ENCODE results near the gene CHST11.

DNA sequence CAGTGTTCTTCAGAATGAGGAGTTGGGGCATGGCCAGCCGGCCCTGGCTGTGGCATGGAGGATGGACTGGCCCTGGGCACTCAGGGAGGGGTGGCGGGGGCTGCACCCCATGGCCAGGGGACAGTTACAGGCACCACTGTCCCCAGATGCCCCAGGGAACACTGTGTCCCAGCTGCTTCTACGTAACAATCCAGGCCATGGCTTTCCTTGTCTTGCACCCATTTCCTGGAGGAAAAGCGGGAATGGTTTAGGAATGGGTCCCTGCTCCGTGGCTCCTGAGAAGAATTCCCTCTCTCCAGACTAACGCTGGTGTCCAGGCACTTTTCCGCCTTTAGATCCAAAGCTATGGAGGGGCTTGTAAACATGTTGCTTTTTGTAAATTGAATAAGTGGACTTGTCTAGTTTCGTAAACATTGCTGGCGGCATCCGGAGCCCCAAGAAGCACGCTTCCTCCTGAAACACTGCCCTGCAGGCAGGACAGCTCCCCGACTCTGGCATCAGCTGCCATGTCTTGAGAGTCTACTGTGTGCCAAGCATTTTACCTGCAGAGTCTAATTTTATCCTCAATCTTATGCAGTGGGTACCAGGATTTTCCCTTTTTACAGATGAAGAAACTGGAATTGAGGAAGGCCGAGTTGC is 263.1 kb downstream of the CHST11 start:
- TF ChIP-seq POLR2A (IDR thresholded peaks at IDR 0.05; ENCODE audit: low read length) (no peak), GATA1 (IDR thresholded peaks at IDR 0.05; ENCODE audit: low read depth, low read length) (no peak)
